Osteocyte (in vitro differentiated cells): ENCODE data around the gene IGSF5. TPM values are rescaled to one million over a fixed set of nuclear protein-coding genes. Genes with fewer than 3 reads are reported as not detected.
"Not testable (repeated sequence)": the region's sequence is repeated elsewhere in the genome, so short reads cannot be mapped to it uniquely, and the experiment has no call there.

Source experiments
- DNase-seq: peaks from one replicate; pipeline ENCODE4 v3.0.0; 2021; ENCODE audit warnings: mixed read lengths; ENCODE audit not compliant: unreplicated experiment; ENCODE audit errors: extremely low spot score
- H3K27ac Mint-ChIP-seq: one replicate; pipeline ENCODE4 v1.8.0; 2021; ENCODE audit warnings: mild to moderate bottlenecking, mixed read lengths; ENCODE audit not compliant: unreplicated experiment
- H3K27me3 Mint-ChIP-seq: one replicate; pipeline ENCODE4 v1.8.0; 2021; ENCODE audit warnings: mixed read lengths; ENCODE audit not compliant: unreplicated experiment
- H3K36me3 Mint-ChIP-seq: one replicate; pipeline ENCODE4 v1.8.0; 2021; ENCODE audit warnings: mixed read lengths; ENCODE audit not compliant: unreplicated experiment
- H3K4me1 Mint-ChIP-seq: one replicate; pipeline ENCODE4 v1.8.0; 2021; ENCODE audit warnings: mixed read lengths; ENCODE audit not compliant: unreplicated experiment
- H3K4me3 Mint-ChIP-seq: one replicate; pipeline ENCODE4 v1.8.0; 2021; ENCODE audit warnings: mild to moderate bottlenecking, moderate library complexity, mixed read lengths; ENCODE audit not compliant: unreplicated experiment
- H3K9me3 Mint-ChIP-seq: one replicate; pipeline ENCODE4 v1.8.0; 2021; ENCODE audit warnings: mixed read lengths; ENCODE audit not compliant: unreplicated experiment
- long read RNA-seq: library from polyadenylated mRNA; unstranded; transcript quantifications from one replicate; pipeline ENCODE4 v2.0.0, GENCODE V29; 2021
- total RNA-seq: library from RNA; stranded (reverse); gene quantifications from 2 replicates; pipeline ENCODE4 v1.2.1, GENCODE V29; 2021
- TF ChIP-seq, protein P1 (sequence below): fragments of 200-600 bp; sonication (generic); IDR thresholded peaks from 2 replicates; pipeline ENCODE4 v1.5.0; 2021; ENCODE audit warnings: antibody characterized with exemption, mild to moderate bottlenecking, moderate library complexity

The IGSF5 gene
- total RNA-seq = not detected in 2 replicates
- long read RNA-seq, partial matches to known transcripts = 0 of 1 reads
- long read RNA-seq, other reads (novel, unspliced or antisense) = 1 of 1 reads

- DNase-seq, H3K27me3 Mint-ChIP-seq, H3K4me1 Mint-ChIP-seq, H3K36me3 Mint-ChIP-seq, H3K27ac Mint-ChIP-seq, H3K4me3 Mint-ChIP-seq: not testable (repeated sequence)
- peaks cover 26% of the 10 kb centered on the region for H3K9me3 Mint-ChIP-seq
Measured at GRCh38 chr21:39744883-39745282, at the start of gene IGSF5. Gene IGSF5 (plus strand): TSS chr21:39745183. CDS start chr21:39745510, 327 bp downstream.

- Mint-ChIP-seq H3K36me3 (no peaks in the 10 kb centered on the region), H3K4me1 (no peaks in the 10 kb centered on the region)
Measured at GRCh38 chr21:39696196-39696595, 48.8 kb upstream of the IGSF5 start.

GRCh38 chr21:39696618-39697017, 48.4 kb upstream of the IGSF5 start:
- H3K27me3 Mint-ChIP-seq = no peaks in the 10 kb centered on the region
- H3K4me1 Mint-ChIP-seq = no peaks in the 10 kb centered on the region
- no peak for DNase-seq
- no peak overlapping the region for H3K27ac Mint-ChIP-seq
- no peaks in the 10 kb centered on the region for H3K9me3 Mint-ChIP-seq
- no peak overlapping the region for H3K4me3 Mint-ChIP-seq
- TF ChIP-seq, protein P1, sequence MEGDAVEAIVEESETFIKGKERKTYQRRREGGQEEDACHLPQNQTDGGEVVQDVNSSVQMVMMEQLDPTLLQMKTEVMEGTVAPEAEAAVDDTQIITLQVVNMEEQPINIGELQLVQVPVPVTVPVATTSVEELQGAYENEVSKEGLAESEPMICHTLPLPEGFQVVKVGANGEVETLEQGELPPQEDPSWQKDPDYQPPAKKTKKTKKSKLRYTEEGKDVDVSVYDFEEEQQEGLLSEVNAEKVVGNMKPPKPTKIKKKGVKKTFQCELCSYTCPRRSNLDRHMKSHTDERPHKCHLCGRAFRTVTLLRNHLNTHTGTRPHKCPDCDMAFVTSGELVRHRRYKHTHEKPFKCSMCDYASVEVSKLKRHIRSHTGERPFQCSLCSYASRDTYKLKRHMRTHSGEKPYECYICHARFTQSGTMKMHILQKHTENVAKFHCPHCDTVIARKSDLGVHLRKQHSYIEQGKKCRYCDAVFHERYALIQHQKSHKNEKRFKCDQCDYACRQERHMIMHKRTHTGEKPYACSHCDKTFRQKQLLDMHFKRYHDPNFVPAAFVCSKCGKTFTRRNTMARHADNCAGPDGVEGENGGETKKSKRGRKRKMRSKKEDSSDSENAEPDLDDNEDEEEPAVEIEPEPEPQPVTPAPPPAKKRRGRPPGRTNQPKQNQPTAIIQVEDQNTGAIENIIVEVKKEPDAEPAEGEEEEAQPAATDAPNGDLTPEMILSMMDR = no peak
- H3K36me3 Mint-ChIP-seq = no peaks in the 10 kb centered on the region

More at GRCh38 chr21:39696196-39696595, 48.8 kb upstream of the IGSF5 start:
- DNase-seq = no peak
- H3K4me3 Mint-ChIP-seq = no peak overlapping the region
- H3K27ac Mint-ChIP-seq = no peak overlapping the region
- no peaks in the 10 kb centered on the region for H3K27me3 Mint-ChIP-seq
- TF ChIP-seq, protein P1 = no peak
- H3K9me3 Mint-ChIP-seq = no peaks in the 10 kb centered on the region

DNA sequence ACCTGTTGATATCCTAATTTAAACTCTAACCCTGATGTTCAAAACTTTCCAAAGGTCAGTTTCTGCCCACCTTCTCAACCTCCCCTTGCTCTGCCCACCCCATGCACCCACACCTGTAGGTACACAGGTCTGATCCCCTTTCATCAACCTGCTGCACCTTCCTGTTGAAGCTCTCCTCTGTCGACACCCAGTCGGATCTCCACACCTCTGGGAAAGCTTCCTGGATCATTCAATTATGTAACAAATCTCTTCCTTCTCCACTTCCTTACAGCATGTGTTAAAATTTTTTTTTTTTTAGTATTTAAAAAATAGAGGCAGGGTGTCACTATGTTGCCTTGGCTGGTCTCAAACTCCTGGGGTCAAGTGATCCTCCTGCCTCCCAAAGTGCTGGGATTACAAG, 44.7 kb upstream of the IGSF5 start:
- H3K27ac Mint-ChIP-seq = no peak overlapping the region
- H3K4me1 Mint-ChIP-seq = no peaks in the 10 kb centered on the region
- no peak overlapping the region for H3K4me3 Mint-ChIP-seq
- H3K9me3 Mint-ChIP-seq = no peaks in the 10 kb centered on the region
- no peak for DNase-seq
- TF ChIP-seq, protein P1 = no peak
- peaks cover 3% of the 10 kb centered on the region for H3K27me3 Mint-ChIP-seq
- no peaks in the 10 kb centered on the region for H3K36me3 Mint-ChIP-seq

- TF ChIP-seq, protein P1 = no peak
- no peaks in the 10 kb centered on the region for H3K4me1 Mint-ChIP-seq
- no peaks in the 10 kb centered on the region for H3K9me3 Mint-ChIP-seq
- no peaks in the 10 kb centered on the region for H3K36me3 Mint-ChIP-seq
- peaks cover 6% of the 10 kb centered on the region for H3K27me3 Mint-ChIP-seq
- H3K4me3 Mint-ChIP-seq = no peak overlapping the region
- no peak for DNase-seq
- no peak overlapping the region for H3K27ac Mint-ChIP-seq
Measured at GRCh38 chr21:39703578-39703977, 41.4 kb upstream of the IGSF5 start.

- TF ChIP-seq, protein P1 = no peak
- no peaks in the 10 kb centered on the region for H3K9me3 Mint-ChIP-seq
- no peaks in the 10 kb centered on the region for H3K36me3 Mint-ChIP-seq
- no peak overlapping the region for H3K4me3 Mint-ChIP-seq
- DNase-seq = no peak
- H3K27me3 Mint-ChIP-seq = peaks cover 6% of the 10 kb centered on the region
- no peaks in the 10 kb centered on the region for H3K4me1 Mint-ChIP-seq
- H3K27ac Mint-ChIP-seq = no peak overlapping the region
Measured at GRCh38 chr21:39705849-39706248, 39.1 kb upstream of the IGSF5 start.
